HEK293T (cell line): ENCODE data around the gene STAT6.

ENCODE experiments used
- CTCF ChIA-PET: fragments of 350-600 bp; formaldehyde crosslinking; extraction: SDS; loops from one replicate; lab custom pipeline; 2021; ENCODE audit warnings: antibody characterized with exemption, inconsistent platforms; lab: Yijun Ruan, JAX
- POLR2A ChIA-PET: fragments of 350-600 bp; formaldehyde crosslinking; extraction: SDS; loops from one replicate; lab custom pipeline; 2020; ENCODE audit warnings: antibody characterized with exemption, inconsistent platforms; lab: Yijun Ruan, JAX
- DNase-seq: peaks from one replicate; pipeline ENCODE4 v3.0.0; 2012; ENCODE audit warnings: mixed read lengths; ENCODE audit errors: extremely low spot score
- ARNT ChIP-seq: fragments of 450-650 bp; IDR thresholded peaks from 2 replicates; pipeline ENCODE4 v1.6.1; 2017; ENCODE audit warnings: mild to moderate bottlenecking
- BHLHE40 ChIP-seq: fragments of 450-650 bp; IDR thresholded peaks from 2 replicates; pipeline ENCODE4 v1.6.1; 2016; ENCODE audit warnings: mild to moderate bottlenecking, moderate library complexity, borderline replicate concordance
- CTBP1 ChIP-seq: fragments of 450-650 bp; IDR thresholded peaks from 2 replicates; pipeline ENCODE4 v1.6.1; 2016; ENCODE audit warnings: borderline replicate concordance
- ELF4 ChIP-seq: fragments of 450-650 bp; IDR thresholded peaks from 2 replicates; pipeline ENCODE4 v1.6.1; 2017; ENCODE audit warnings: antibody characterized with exemption
- FOXA1 ChIP-seq: fragments of 450-650 bp; IDR thresholded peaks from 2 replicates; pipeline ENCODE4 v1.6.1; 2016; ENCODE audit warnings: mild to moderate bottlenecking
- FOXK2 ChIP-seq: fragments of 450-650 bp; IDR thresholded peaks from 2 replicates; pipeline ENCODE4 v1.6.1; 2016; ENCODE audit warnings: mild to moderate bottlenecking
- FOXM1 ChIP-seq: fragments of 450-650 bp; IDR thresholded peaks from 2 replicates; pipeline ENCODE4 v1.6.1; 2017; ENCODE audit warnings: mild to moderate bottlenecking, borderline replicate concordance
- HDGF ChIP-seq: fragments of 450-650 bp; IDR thresholded peaks from 2 replicates; pipeline ENCODE4 v1.6.1; 2017; ENCODE audit warnings: antibody characterized with exemption, borderline replicate concordance
- L3MBTL2 ChIP-seq: fragments of 450-650 bp; conservative IDR thresholded peaks from 2 replicates; pipeline ENCODE4 v1.6.1; 2016; ENCODE audit warnings: mild to moderate bottlenecking
- LEF1 ChIP-seq: fragments of 450-650 bp; IDR thresholded peaks from 2 replicates; pipeline ENCODE4 v1.6.1; 2017; ENCODE audit warnings: mild to moderate bottlenecking, borderline replicate concordance
- NFRKB ChIP-seq: fragments of 450-650 bp; IDR thresholded peaks from 2 replicates; pipeline ENCODE4 v1.6.1; 2016; ENCODE audit warnings: mild to moderate bottlenecking, moderate library complexity
- SP1 ChIP-seq: fragments of 450-650 bp; IDR thresholded peaks from 2 replicates; pipeline ENCODE4 v1.6.1; 2017
- SUZ12 ChIP-seq: fragments of 450-650 bp; IDR thresholded peaks from 2 replicates; pipeline ENCODE4 v1.6.1; 2016; ENCODE audit warnings: mild to moderate bottlenecking
- TARDBP ChIP-seq: fragments of 450-650 bp; IDR thresholded peaks from 2 replicates; pipeline ENCODE4 v1.6.1; 2016
- ZNF384 ChIP-seq: fragments of 450-650 bp; IDR thresholded peaks from 2 replicates; pipeline ENCODE4 v1.6.1; 2016
- TF ChIP-seq, protein P1 (sequence below): fragments of 450-650 bp; IDR thresholded peaks from 2 replicates; pipeline ENCODE4 v1.6.1; 2016

STAT6 gene

GRCh38 chr12:57134949-57135348 lies 23.8 kb upstream of the STAT6 start:
- no peak for DNase-seq
- no peak for TF ChIP-seq HDGF
- TF ChIP-seq LEF1: no peak
- no peak for TF ChIP-seq NFRKB
- TF ChIP-seq SP1: no peak
- TF ChIP-seq ARNT: no peak
- TF ChIP-seq CTBP1: no peak
- TF ChIP-seq SUZ12: no peak
- TF ChIP-seq FOXK2: no peak
- no peak for TF ChIP-seq FOXA1
- TF ChIP-seq ZNF384: no peak
- no peak for TF ChIP-seq L3MBTL2
- TF ChIP-seq, protein P1, sequence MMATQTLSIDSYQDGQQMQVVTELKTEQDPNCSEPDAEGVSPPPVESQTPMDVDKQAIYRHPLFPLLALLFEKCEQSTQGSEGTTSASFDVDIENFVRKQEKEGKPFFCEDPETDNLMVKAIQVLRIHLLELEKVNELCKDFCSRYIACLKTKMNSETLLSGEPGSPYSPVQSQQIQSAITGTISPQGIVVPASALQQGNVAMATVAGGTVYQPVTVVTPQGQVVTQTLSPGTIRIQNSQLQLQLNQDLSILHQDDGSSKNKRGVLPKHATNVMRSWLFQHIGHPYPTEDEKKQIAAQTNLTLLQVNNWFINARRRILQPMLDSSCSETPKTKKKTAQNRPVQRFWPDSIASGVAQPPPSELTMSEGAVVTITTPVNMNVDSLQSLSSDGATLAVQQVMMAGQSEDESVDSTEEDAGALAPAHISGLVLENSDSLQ: no peak
- no peak for TF ChIP-seq FOXM1
- no peak for TF ChIP-seq ELF4
- no peak for TF ChIP-seq BHLHE40
- TF ChIP-seq TARDBP: no peak
- ChIA-PET CTCF (interaction anchor here (1.1 kb wide), 1 partner anchor 11 kb away, joined by 5 read pairs; no protein-coding TSS in a partner anchor), POLR2A (no interaction called here)

- DNase-seq: no peak
- CTCF ChIA-PET: interaction anchor here (1.3 kb wide), 1 partner anchor 9 kb away, joined by 3 read pairs; no protein-coding TSS in a partner anchor
- TF ChIP-seq LEF1: no peak
- TF ChIP-seq FOXM1: no peak
- POLR2A ChIA-PET: no interaction called here
Observed at GRCh38 chr12:57133916-57134315, 22.8 kb upstream of the STAT6 start.

DNA sequence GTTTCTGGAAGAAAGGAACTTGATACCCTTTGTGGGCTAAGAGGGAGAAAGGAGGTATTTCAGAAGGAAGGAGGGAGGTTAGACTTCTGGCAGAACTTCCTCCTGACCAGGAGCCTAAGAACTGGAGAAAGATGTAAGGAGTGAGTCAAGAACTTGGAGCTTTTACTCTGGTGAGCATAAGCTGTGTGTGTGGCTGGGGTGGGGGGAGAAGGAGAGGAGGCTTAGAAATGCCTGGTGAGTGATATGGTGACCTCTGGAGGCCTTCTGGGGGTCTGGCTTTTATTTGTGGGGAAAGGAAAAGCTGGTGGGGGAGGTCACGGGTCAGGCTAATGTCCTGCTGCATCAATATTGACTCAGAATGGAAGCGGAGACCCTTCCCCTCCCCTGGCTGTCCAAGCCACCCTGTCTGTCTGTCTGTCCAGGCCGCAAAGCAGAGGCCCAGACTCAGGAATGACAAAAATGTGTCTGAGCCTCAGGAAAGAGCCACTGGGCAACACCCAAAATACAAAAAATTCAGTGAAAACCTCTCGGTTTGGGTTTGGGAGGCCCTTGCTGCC lies 21.9 kb upstream of the STAT6 start:
- no peak for DNase-seq
- TF ChIP-seq FOXK2: no peak
- no peak for TF ChIP-seq SP1
- TF ChIP-seq ARNT: no peak
- TF ChIP-seq L3MBTL2: no peak
- no peak for TF ChIP-seq NFRKB
- TF ChIP-seq ZNF384: no peak
- no peak for TF ChIP-seq TARDBP
- TF ChIP-seq ELF4: no peak
- TF ChIP-seq LEF1: no peak
- TF ChIP-seq FOXM1: no peak
- no peak for TF ChIP-seq HDGF
- CTCF ChIA-PET: interaction anchor here (1.3 to 1.4 kb wide), 2 partner anchors 9 to 43 kb away, joined by 3 to 5 read pairs; no protein-coding TSS in a partner anchor
- POLR2A ChIA-PET: no interaction called here

DNA sequence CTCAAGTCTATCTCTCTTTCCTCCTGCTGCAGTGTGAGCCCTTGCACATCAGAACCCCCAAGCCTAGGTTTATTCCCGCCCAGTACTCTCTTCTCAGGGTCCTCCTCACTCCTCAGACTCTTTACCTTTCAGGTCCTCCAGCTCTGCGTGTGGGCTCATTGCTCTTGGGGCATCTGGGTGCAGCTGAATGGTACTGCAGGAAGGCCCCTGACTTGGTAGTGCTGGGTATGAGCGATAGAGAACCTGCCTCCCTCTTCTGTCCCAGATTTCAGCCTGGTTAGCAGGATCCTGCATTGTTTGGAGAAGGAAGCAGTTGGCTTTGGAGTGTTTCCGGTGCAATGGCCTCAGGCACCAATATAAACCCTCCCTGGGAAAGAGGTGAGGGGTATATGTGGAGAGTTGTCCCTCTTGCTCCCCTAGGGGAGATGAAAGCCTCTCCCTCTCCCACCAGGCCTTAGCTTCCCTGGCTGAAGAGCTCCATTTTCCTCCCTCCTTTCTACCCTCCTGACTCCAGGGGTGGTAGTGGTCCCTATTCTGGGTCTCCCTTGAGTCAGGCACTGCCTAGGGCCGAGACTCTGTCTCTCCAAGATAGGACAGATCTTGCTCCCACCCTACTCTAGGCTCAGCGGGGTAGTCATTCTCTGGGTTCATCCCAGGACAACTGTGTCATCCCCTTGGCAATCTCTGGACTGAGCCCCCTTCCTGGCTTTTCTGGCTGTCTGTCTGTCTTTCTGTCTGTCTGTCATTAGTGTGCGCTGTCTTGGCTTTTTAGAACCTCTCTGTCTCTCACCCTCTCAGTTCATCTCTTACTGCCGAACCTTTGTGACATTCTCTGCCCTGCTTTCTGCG lies 21.0 kb upstream of the STAT6 start:
- CTCF ChIA-PET: interaction anchor here (1.4 kb wide), 1 partner anchor 44 kb away, joined by 5 read pairs; no protein-coding TSS in a partner anchor
- DNase-seq: no peak
- POLR2A ChIA-PET: no interaction called here
- TF ChIP-seq FOXK2: no peak
- no peak for TF ChIP-seq ARNT
- no peak for TF ChIP-seq HDGF
- no peak for TF ChIP-seq BHLHE40
- no peak for TF ChIP-seq CTBP1
- no peak for TF ChIP-seq ZNF384

GRCh38 chr12:57130941-57131340 lies 19.8 kb upstream of the STAT6 start:
- CTCF ChIA-PET: interaction anchor here (1.5 to 1.8 kb wide), 2 partner anchors 19 to 42 kb away, joined by 5 to 6 read pairs; no protein-coding TSS in a partner anchor
- no peak for TF ChIP-seq FOXM1
- TF ChIP-seq L3MBTL2: no peak
- no peak for TF ChIP-seq SUZ12
- TF ChIP-seq, protein P1: no peak
- TF ChIP-seq SP1: no peak
- no peak for TF ChIP-seq FOXA1
- no peak for TF ChIP-seq LEF1
- no peak for TF ChIP-seq ZNF384
- no peak for TF ChIP-seq ARNT
- no peak for TF ChIP-seq HDGF
- TF ChIP-seq NFRKB: no peak
- no peak for TF ChIP-seq CTBP1
- no peak for TF ChIP-seq FOXK2
- no peak for TF ChIP-seq BHLHE40
- TF ChIP-seq ELF4: no peak
- TF ChIP-seq TARDBP: no peak
- POLR2A ChIA-PET: no interaction called here
- DNase-seq: no peak

- TF ChIP-seq HDGF (no peak), ARNT (no peak), FOXK2 (no peak)
- CTCF ChIA-PET: interaction anchor here (0.7 to 1.8 kb wide), 4 partner anchors 14 to 44 kb away, joined by 3 to 6 read pairs (median 6); partner anchors contain the start of gene STAT6
- DNase-seq: no peak
- POLR2A ChIA-PET: interaction anchor here (3.1 kb wide), 1 partner anchor 46 kb away, joined by 17 read pairs; no protein-coding TSS in a partner anchor
Observed at GRCh38 chr12:57129889-57130288, 18.7 kb upstream of the STAT6 start.
